IPS DF 4.7 (cell line): ENCODE results near the gene CARD10.
"Not testable (repeated sequence)": the region's sequence is repeated elsewhere in the genome, so short reads cannot be mapped to it uniquely, and the experiment has no call there.

Experiments
- DNase-seq: peaks from one replicate; pipeline ENCODE4 v3.0.0-alpha.2; 2013; ENCODE audit warnings: low spot score; ENCODE audit errors: extremely low read depth

The CARD10 gene

GRCh38 chr22:37557321-37558001 lies 38.2 kb upstream of the CARD10 start:
- no peak for DNase-seq

- no peak for DNase-seq
Observed at GRCh38 chr22:37556710-37557109, 37.5 kb upstream of the CARD10 start.

- no peak for DNase-seq
Observed at GRCh38 chr22:37555029-37555428, 35.8 kb upstream of the CARD10 start.

- DNase-seq: no peak
Observed at GRCh38 chr22:37553725-37554124, 34.5 kb upstream of the CARD10 start.

GRCh38 chr22:37552524-37553163 lies 33.4 kb upstream of the CARD10 start:
- no peak for DNase-seq

GRCh38 chr22:37551981-37552380 lies 32.8 kb upstream of the CARD10 start:
- DNase-seq: no peak

- not testable (repeated sequence) for DNase-seq
Observed at GRCh38 chr22:37550921-37551320, 31.7 kb upstream of the CARD10 start.

- no peak for DNase-seq
Observed at GRCh38 chr22:37549704-37550059, 30.5 kb upstream of the CARD10 start.

- DNase-seq: no peak
Observed at GRCh38 chr22:37547251-37547741, 28.1 kb upstream of the CARD10 start.

- no peak for DNase-seq
Observed at GRCh38 chr22:37546437-37547250, 27.4 kb upstream of the CARD10 start.

GRCh38 chr22:37545703-37546436 lies 26.7 kb upstream of the CARD10 start:
- DNase-seq: peak; percentile 75

- DNase-seq: peak; percentile 69
Observed at GRCh38 chr22:37544955-37545702, 25.9 kb upstream of the CARD10 start.

- DNase-seq: no peak
Observed at GRCh38 chr22:37542959-37543358, 23.7 kb upstream of the CARD10 start.

- not testable (repeated sequence) for DNase-seq
Observed at GRCh38 chr22:37542416-37542815, 23.2 kb upstream of the CARD10 start.

GRCh38 chr22:37539790-37540189 lies 20.6 kb upstream of the CARD10 start:
- not testable (repeated sequence) for DNase-seq

- DNase-seq: peak; percentile 90
Observed at GRCh38 chr22:37538590-37539357, 19.6 kb upstream of the CARD10 start.

GRCh38 chr22:37535159-37535558 lies 15.9 kb upstream of the CARD10 start:
- no peak for DNase-seq

- no peak for DNase-seq
Observed at GRCh38 chr22:37534445-37534844, 15.2 kb upstream of the CARD10 start.

GRCh38 chr22:37533995-37534394 lies 14.8 kb upstream of the CARD10 start:
- no peak for DNase-seq
